Loucy (cell line): Measurements from ENCODE around the gene SLC7A8.

Source experiments
- H2AFZ ChIP-seq: fragments of 200-600 bp; sonication (generic); 2 replicates; pipeline ENCODE4 v1.6.0; 2016; ENCODE audit warnings: antibody characterized with exemption, mild to moderate bottlenecking, low read length, moderate library complexity
- H3F3A ChIP-seq: fragments of 200-600 bp; 2 replicates; pipeline ENCODE4 v1.6.0; 2016; ENCODE audit warnings: antibody characterized with exemption, low read depth, mild to moderate bottlenecking
- H3K27me3 ChIP-seq: fragments of 200-600 bp; sonication (generic); 2 replicates; pipeline ENCODE4 v1.6.1; 2014; ENCODE audit warnings: low read length, mild to moderate bottlenecking; ENCODE audit not compliant: insufficient read depth, poor library complexity, severe bottlenecking
- H3K36me3 ChIP-seq: fragments of 200-600 bp; sonication (generic); 2 replicates; pipeline ENCODE4 v1.6.1; 2016; ENCODE audit warnings: low read length; ENCODE audit not compliant: insufficient read depth
- H3K4me1 ChIP-seq: fragments of 200-600 bp; sonication (generic); 2 replicates; pipeline ENCODE4 v1.5.1; 2014; ENCODE audit warnings: low read length, mild to moderate bottlenecking; ENCODE audit not compliant: insufficient read depth, poor library complexity, severe bottlenecking
- H3K4me2 ChIP-seq: fragments of 200-600 bp; sonication (generic); 2 replicates; pipeline ENCODE4 v1.6.0; 2014; ENCODE audit warnings: antibody characterized with exemption, low read length, low read depth, mild to moderate bottlenecking; ENCODE audit not compliant: poor library complexity, severe bottlenecking
- H3K4me3 ChIP-seq: fragments of 200-600 bp; sonication (generic); 2 replicates; pipeline ENCODE4 v1.5.1; 2014; ENCODE audit warnings: low read length, mild to moderate bottlenecking, mixed read lengths; ENCODE audit not compliant: poor library complexity, severe bottlenecking
- H3K79me2 ChIP-seq: fragments of 200-600 bp; sonication (generic); 2 replicates; pipeline ENCODE4 v1.6.1; 2014; ENCODE audit warnings: low read length; ENCODE audit not compliant: insufficient read depth
- H3K9ac ChIP-seq: fragments of 200-600 bp; sonication (generic); 2 replicates; pipeline ENCODE4 v1.6.0; 2014; ENCODE audit warnings: mild to moderate bottlenecking, low read depth, low read length, moderate library complexity; ENCODE audit not compliant: poor library complexity, severe bottlenecking
- H3K9me2 ChIP-seq: fragments of 200-600 bp; sonication (generic); replicated peaks from 2 replicates; pipeline ENCODE4 v1.6.1; 2016; ENCODE audit warnings: low read depth, low read length, mixed read lengths
- H3K9me3 ChIP-seq: fragments of 200-600 bp; sonication (generic); 2 replicates; pipeline ENCODE4 v1.6.1; 2014; ENCODE audit warnings: mild to moderate bottlenecking, antibody characterized with exemption, low read length, low read depth; ENCODE audit not compliant: insufficient read depth
- H4K20me1 ChIP-seq: fragments of 200-600 bp; sonication (generic); 2 replicates; pipeline ENCODE4 v1.6.0; 2014; ENCODE audit warnings: antibody characterized with exemption, low read length, mild to moderate bottlenecking; ENCODE audit not compliant: insufficient read depth, poor library complexity, severe bottlenecking
- CTCF ChIP-seq: fragments of 200-600 bp; sonication (generic); conservative IDR thresholded peaks from 2 replicates; pipeline ENCODE4 v1.5.1; 2014; ENCODE audit warnings: mild to moderate bottlenecking, antibody characterized with exemption, low read length
- EZH2phosphoT487 ChIP-seq: fragments of 200-600 bp; IDR thresholded peaks from 2 replicates; pipeline ENCODE4 v1.6.1; 2018; ENCODE audit warnings: antibody characterized with exemption, mild to moderate bottlenecking, moderate library complexity, borderline replicate concordance

Gene SLC7A8

GRCh38 chr14:23106747-23107045 lies 76.8 kb downstream of the SLC7A8 start:
- no peak overlapping the region for H3K9ac ChIP-seq
- H3K4me2 ChIP-seq: no peak overlapping the region
- TF ChIP-seq CTCF: no peak
- no peak for TF ChIP-seq EZH2phosphoT487
- no peaks in the 10 kb centered on the region for H3K36me3 ChIP-seq
- no peak overlapping the region for H2AFZ ChIP-seq
- H3K9me3 ChIP-seq: no peaks in the 10 kb centered on the region
- no peaks in the 10 kb centered on the region for H3K4me1 ChIP-seq
- no peaks in the 10 kb centered on the region for H3K9me2 ChIP-seq
- no peaks in the 10 kb centered on the region for H3K79me2 ChIP-seq
- no peaks in the 10 kb centered on the region for H3K27me3 ChIP-seq
- no peaks in the 10 kb centered on the region for H4K20me1 ChIP-seq
- no peaks in the 10 kb centered on the region for H3F3A ChIP-seq
- H3K4me3 ChIP-seq: no peak overlapping the region

GRCh38 chr14:23105348-23105824 lies 78.1 kb downstream of the SLC7A8 start:
- no peak overlapping the region for H3K9ac ChIP-seq
- no peaks in the 10 kb centered on the region for H3K9me3 ChIP-seq
- H3F3A ChIP-seq: no peaks in the 10 kb centered on the region
- H3K4me3 ChIP-seq: no peak overlapping the region
- H4K20me1 ChIP-seq: no peaks in the 10 kb centered on the region
- no peak overlapping the region for H3K4me2 ChIP-seq
- no peaks in the 10 kb centered on the region for H3K4me1 ChIP-seq
- H2AFZ ChIP-seq: no peak overlapping the region
- no peak for TF ChIP-seq EZH2phosphoT487
- no peak for TF ChIP-seq CTCF
- no peaks in the 10 kb centered on the region for H3K27me3 ChIP-seq
- H3K79me2 ChIP-seq: no peaks in the 10 kb centered on the region
- H3K36me3 ChIP-seq: no peaks in the 10 kb centered on the region
- no peaks in the 10 kb centered on the region for H3K9me2 ChIP-seq

- Histone ChIP-seq H3F3A (no peaks in the 10 kb centered on the region), H3K27me3 (no peaks in the 10 kb centered on the region), H3K9me2 (no peaks in the 10 kb centered on the region), H3K4me1 (no peaks in the 10 kb centered on the region), H4K20me1 (no peaks in the 10 kb centered on the region), H3K79me2 (no peaks in the 10 kb centered on the region), H3K4me3 (no peak within 1 kb of the TSS), H3K9me3 (no peaks in the 10 kb centered on the region), H3K4me2 (no peak within 1 kb of the TSS), H2AFZ (no peak within 1 kb of the TSS), H3K9ac (no peak within 1 kb of the TSS), H3K36me3 (no peaks in the 10 kb centered on the region)
- TF ChIP-seq EZH2phosphoT487 (no peak), CTCF (no peak)
Measured at GRCh38 chr14:23104591-23105347, 78.7 kb downstream of the SLC7A8 start, which contains the start of gene CIROP. TSS of gene CIROP (minus strand) at chr14:23104989. CDS start at chr14:23104920, 69 bp downstream.
